Bronchial epithelial cell (primary cell): ENCODE results near the gene DYRK3. TPM values are rescaled to one million over a fixed set of nuclear protein-coding genes. Genes with fewer than 3 reads are reported as not detected.

Source experiments
- DNase-seq: peaks from one replicate; pipeline ENCODE4 v3.0.0-alpha.2; 2010; ENCODE audit warnings: low read depth
- FAIRE-seq: peaks from 2 replicates; lab custom pipeline; 2011; peaks lifted over from hg19 to GRCh38; lab: Jason Lieb, UNC
- H3K27me3 ChIP-seq: 2 replicates; pipeline ENCODE4 v1.5.1; 2011; ENCODE audit warnings: low read length; ENCODE audit not compliant: control insufficient read depth, insufficient read depth
- H3K36me3 ChIP-seq: 2 replicates; pipeline ENCODE4 v1.5.1; 2011; ENCODE audit warnings: low read length; ENCODE audit not compliant: control insufficient read depth, insufficient read depth
- H3K4me3 ChIP-seq: 2 replicates; pipeline ENCODE4 v1.5.1; 2011; ENCODE audit warnings: mild to moderate bottlenecking, low read depth, low read length, control low read depth
- total RNA-seq: library from RNA; depleted of rRNA; stranded (reverse); fragments of >200 nt; gene quantifications from 2 replicates; pipeline ENCODE4 v1.2.1, GENCODE V29; 2014
- TF ChIP-seq, protein P1 (sequence below): IDR thresholded peaks from 2 replicates; pipeline ENCODE4 v1.5.1; 2011; ENCODE audit warnings: mild to moderate bottlenecking, moderate library complexity, low read length, control low read depth, inconsistent platforms; ENCODE audit not compliant: insufficient read depth, severe bottlenecking

Gene DYRK3
- total RNA-seq, 1 donor from 2014 or later = 58.2 TPM

DNA sequence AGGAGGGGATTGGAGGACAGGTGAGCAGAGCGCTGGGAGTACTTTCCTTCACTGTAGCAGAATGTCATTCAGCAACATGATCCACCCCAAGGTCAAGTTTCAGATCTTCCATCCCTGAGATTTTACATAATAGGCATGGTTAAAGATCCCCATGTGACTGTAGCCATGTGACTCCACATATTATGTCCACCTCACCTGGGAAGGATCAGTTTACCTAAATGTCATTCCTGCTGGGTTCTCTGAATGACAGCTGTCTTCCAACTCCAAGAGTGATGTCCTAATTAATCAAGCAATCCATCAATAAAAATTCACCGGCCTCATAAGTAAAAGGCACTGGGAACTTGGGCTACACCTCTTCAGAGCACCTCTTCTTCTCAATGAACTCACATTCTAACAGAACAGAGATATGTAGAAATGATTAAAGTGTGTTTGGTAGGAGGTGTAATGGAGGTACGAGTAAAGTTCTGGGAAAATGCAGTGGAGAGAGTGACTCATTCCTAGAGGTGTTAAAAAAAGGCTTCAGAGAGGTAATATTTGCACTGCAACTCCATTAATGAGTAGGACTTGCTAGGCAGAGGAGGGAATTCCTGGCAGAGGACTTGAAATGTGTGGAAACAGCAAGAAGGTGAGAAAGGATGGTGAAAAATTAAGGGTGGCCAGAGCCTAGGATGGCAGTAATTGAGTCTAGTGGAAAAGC is 27.2 kb downstream of the DYRK3 start:
- FAIRE-seq = no peak
- Histone ChIP-seq H3K27me3 (peaks cover 4% of the 10 kb centered on the region), H3K4me3 (no peak overlapping the region), H3K36me3 (no peaks in the 10 kb centered on the region)
- TF ChIP-seq, protein P1, sequence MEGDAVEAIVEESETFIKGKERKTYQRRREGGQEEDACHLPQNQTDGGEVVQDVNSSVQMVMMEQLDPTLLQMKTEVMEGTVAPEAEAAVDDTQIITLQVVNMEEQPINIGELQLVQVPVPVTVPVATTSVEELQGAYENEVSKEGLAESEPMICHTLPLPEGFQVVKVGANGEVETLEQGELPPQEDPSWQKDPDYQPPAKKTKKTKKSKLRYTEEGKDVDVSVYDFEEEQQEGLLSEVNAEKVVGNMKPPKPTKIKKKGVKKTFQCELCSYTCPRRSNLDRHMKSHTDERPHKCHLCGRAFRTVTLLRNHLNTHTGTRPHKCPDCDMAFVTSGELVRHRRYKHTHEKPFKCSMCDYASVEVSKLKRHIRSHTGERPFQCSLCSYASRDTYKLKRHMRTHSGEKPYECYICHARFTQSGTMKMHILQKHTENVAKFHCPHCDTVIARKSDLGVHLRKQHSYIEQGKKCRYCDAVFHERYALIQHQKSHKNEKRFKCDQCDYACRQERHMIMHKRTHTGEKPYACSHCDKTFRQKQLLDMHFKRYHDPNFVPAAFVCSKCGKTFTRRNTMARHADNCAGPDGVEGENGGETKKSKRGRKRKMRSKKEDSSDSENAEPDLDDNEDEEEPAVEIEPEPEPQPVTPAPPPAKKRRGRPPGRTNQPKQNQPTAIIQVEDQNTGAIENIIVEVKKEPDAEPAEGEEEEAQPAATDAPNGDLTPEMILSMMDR = no peak
- peak; percentile 71 for DNase-seq

DNA sequence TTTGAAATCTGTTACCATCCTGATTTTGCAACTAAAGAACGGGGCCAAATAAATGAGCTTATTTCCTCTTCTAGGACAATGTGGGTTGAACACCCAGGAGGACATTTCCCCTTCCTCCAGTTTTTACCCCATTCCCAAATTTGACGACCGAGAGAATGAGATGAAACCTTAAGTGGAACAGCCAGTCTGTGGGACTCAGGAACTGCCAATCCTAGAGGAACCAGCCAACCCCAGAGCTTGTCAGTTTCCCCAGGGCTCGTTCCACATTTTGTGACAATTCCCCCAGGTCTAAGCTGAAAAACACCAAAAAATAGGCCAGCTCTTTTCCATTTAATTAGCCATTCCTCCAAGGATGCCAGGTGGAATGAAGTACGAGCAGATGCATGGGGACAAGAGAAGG is 28.0 kb downstream of the DYRK3 start:
- Histone ChIP-seq H3K27me3 (peaks cover 4% of the 10 kb centered on the region), H3K4me3 (no peak overlapping the region), H3K36me3 (no peaks in the 10 kb centered on the region)
- TF ChIP-seq, protein P1 = no peak
- DNase-seq (no peak), FAIRE-seq (no peak)

DNA sequence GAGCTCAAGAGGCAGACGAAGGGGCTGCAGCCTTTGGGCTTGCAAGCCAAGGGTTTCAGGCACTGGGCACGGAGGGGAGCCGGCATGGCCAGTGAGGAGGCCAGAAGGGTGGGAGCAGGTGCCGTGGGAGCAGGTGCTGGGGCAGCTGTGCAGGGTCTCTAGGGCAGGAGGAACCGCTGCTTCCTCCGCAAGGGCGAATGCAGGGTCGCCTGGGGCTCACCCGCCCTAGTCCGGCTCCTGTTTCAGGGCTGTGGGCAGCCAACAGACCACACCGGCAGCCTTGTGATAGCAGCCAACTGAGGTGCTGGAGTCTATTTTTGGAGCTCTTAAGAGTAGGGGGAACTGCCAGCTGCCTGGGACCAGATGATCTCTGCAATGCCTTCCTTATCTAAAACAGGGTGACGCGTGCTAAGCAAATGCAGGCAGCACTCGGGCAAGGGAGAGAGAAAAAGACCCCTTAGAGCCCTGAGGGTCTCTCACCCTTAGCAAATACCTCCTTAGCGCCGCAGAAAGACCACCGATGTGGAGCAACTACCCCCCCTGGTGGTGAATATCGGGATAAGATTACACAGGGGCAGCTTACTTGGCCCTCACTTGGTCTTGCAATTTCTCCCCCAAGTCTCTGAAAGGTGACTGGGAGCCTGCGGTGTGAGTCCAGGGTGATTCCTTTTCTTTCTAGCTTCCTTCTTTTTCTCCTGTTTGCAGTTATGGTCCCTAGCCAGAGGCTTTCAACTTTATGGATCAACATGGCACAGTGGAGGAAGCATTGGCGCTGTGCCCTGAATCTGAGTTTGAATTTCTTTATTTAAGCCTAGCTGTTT is 28.7 kb downstream of the DYRK3 start:
- no peak for FAIRE-seq

DNA sequence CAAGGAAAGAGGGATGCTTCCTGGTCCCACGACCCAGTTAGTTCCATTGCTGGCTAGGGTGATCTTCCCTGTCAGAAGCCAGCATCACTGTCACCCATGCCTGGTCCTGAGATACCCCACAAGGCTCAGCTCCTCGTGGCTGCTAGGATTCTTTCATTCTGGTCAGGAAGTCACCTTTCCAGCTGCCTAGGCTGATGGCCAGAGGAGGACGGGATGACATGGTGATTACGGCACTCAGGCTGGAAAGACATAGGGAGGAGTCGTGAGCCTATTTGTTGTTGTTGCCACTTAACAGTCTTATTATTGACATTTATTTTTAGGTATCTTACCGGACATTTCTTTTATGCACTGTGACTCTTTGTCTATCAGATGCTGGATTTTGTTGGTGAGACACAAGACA is 29.4 kb downstream of the DYRK3 start:
- TF ChIP-seq, protein P1 = no peak
- FAIRE-seq (no peak), DNase-seq (no peak)
- Histone ChIP-seq H3K27me3 (peaks cover 4% of the 10 kb centered on the region), H3K36me3 (no peaks in the 10 kb centered on the region), H3K4me3 (no peak overlapping the region)

More for the DNA sequence above, 28.7 kb downstream of the DYRK3 start:
- TF ChIP-seq, protein P1 = peak; percentile 80
- no peaks in the 10 kb centered on the region for H3K36me3 ChIP-seq
- H3K4me3 ChIP-seq = no peak overlapping the region
- peaks cover 4% of the 10 kb centered on the region for H3K27me3 ChIP-seq
- DNase-seq = peak; percentile 52

DNA sequence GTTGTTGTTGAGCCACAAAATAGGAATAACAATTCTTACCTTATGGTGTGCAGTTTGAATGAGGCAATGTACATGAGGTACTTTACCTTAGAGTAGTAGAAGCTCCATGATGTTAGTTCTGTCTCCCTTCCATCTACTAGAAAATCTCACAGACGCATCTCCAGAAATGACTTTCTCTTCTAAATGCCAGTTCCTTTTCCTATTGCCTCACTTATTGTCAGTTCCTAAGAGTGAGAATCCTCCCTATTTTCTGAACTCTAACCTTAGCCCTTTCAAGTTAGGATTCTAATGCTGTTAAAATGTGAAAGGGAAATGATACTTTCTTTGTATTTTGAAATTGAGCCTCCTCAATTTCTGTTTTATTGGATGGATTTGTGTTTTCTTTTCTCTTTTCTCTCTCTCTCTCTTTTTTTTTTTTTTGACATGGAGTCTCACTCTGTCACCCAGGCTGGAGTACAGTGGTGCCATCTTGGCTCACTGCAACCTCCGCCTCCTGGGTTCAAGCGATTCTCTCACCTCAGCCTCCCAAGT is 30.8 kb downstream of the DYRK3 start:
- FAIRE-seq (no peak), DNase-seq (no peak)
- Histone ChIP-seq H3K27me3 (peaks cover 4% of the 10 kb centered on the region), H3K36me3 (no peaks in the 10 kb centered on the region), H3K4me3 (no peak overlapping the region)
- TF ChIP-seq, protein P1 = no peak
